HG03571 (cell line): ENCODE measurements around the gene PAX7.

Experiments used
- ATAC-seq: cut with Tn5 transposase; IDR thresholded peaks from one replicate; pipeline ENCODE4 v1.9.1; 2021; ENCODE audit not compliant: unreplicated experiment

PAX7 gene

DNA sequence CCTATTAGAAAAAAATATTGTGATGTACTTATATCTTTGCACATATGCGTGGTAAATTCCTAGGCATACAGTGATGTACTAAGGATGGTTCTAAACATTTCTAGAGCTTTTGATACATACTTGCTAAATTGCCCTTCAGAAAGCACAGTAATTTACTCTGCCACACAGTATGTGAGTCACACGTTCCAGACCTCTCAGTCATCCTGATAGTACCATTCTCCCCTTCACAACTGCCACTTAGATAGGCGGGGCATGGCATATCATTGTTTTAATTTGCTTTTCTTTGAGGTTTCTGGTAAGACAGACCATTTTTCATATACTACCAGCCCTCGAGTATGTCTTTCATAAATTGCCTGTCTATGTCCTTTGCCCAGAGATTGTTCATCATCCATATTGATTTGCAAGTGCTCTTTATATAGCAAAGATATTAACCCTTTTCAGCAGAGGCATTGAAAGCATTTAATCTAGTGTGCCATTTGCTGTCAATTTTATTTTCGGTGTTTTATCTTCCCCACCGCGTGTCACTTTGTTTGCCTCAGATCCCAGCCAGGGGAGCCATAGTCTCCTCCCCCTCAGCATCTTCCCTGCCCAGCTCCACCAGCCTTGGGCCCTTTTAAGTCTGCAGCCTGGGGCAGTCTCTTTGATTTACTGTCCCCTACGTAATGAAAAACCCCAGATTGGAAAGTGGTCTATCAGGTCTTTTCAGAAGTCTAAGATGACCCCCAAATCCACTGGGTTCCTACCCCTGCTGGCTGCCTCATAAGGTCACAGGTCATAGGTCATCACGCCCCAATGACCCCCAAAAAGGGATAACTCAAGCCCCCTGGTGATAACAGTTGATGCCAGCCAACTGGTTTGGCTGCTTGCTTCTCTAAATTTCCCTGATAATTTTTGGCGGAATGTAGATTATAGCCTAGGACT is 11.8 kb upstream of the PAX7 start:
- no peak for ATAC-seq

DNA sequence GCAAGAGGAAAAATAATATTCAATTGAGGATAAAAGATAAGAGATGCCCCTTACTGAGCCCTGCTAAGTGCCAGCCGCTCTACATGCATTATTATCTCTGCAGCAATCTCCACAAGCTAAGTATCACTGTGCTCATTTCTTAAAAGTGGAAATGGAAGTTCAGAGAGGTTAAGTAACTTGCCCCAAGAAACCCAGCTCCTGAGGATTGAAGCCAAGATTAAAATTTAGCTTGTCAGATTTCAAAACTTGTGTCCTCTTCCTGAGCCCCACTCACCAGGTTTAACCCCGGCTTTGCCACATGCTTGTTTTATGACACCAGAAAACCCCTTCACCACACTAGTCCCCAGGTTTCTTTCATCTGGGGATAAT is 11.2 kb upstream of the PAX7 start:
- no peak for ATAC-seq

DNA sequence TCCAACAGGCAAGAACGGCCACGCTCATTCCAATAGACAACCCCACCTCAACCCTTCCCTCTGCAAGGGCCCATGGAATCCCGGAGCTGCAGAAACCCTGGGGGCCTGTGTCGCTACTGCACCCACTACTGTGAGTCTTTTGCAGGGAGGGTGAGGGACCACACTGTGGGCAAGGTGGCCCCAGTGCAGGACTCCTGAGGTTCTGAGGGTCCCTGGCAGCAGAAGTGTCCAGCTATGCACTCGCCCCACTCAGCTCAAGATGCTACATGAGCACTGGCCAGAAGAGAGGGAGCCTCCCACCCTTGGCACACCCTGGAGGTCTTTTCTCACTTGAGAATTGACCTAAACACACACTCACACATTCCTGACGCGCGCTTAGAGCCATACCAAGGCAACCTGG is 2.1 kb upstream of the PAX7 start:
- ATAC-seq = no peak

DNA sequence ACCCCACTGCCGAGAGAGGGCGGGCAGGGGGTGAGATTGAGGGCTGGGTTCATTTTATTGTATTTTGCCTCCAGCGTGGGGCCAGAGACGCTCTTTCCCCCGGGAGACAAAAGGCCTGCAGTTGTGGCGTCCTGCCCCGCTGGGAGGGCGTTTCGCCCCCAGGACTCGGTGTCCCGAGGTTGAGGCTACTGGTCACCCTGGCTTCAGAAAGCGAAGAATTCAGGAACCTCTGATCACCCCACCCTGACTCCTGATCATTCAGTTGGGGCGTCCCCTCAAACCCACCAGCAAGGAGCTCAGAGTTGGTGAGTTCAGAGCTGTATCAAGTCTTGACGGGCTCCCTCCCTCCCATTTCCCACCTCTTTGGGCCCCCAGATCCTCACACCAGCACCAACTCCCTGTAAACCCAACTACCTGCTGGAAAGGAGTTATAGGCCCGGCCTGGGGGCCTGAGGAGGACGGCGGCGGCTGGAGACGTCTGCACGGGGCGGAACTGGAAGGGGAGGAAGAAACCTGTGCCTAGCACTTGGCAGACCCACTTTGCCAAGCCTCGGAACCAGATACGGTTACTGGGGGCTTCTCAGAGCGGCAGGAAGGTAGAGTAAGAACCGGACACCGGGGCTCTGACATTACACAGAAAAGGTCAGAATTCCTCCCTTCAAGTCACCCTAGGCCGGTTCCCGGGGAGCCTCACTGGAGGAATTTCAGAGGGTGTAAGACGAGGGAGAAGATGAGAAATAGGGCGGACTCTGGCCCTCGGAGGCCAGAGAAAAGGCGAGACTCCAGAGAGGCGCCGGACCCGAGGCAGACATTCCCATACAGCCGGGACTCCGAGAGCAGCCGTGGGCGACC is 761 bp upstream of the PAX7 start:
- ATAC-seq = no peak

DNA sequence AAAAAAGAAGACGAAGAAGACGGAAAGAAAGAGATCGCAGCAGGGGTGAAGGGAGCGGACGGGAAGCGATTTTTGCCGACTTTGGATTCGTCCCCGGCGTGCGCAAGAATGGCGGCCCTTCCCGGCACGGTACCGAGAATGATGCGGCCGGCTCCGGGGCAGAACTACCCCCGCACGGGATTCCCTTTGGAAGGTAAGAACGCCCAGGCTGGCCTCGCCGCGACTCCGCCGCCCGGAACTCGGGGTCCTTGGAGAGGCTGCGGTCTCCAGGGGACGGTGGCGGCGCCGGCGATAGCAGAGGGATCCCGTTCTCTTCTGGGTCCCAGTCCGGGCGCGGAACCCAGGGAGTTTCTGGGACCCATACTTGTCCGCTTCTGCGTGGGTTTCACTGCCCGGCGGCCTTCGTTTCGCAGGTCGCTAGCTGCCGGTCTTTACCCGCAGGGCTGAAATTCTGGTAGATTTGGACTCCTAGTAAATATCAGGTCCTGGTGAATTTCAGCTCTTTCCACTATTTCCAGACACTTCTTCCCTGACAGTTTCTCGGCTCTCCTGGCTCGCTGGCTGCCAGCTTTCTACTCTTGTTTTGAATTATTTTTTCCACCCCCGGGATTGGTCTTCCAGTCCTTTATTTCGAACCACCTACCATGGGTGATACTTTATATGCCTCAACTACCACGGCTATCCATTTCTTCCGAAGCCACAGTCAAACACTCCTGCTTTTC is 1.0 kb downstream of the PAX7 start:
- no peak for ATAC-seq

DNA sequence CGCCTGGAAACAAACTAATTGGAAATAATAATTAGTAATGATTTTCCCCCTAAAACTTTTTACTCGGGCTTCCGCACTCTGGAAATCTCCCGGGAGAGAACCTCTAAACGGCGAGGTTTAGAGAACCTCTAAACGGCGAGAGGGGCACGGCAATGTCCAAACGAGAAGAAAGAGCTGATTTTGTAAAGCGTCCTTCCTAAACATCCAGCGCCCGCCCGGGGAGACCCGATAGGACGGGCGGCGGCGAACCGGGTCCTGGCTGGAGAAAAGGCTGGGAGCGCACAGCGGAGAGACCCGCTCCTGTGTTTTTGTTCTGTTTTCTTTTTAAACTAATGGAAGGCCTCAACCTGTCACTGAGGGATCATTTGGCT is 1.6 kb downstream of the PAX7 start:
- no peak for ATAC-seq

DNA sequence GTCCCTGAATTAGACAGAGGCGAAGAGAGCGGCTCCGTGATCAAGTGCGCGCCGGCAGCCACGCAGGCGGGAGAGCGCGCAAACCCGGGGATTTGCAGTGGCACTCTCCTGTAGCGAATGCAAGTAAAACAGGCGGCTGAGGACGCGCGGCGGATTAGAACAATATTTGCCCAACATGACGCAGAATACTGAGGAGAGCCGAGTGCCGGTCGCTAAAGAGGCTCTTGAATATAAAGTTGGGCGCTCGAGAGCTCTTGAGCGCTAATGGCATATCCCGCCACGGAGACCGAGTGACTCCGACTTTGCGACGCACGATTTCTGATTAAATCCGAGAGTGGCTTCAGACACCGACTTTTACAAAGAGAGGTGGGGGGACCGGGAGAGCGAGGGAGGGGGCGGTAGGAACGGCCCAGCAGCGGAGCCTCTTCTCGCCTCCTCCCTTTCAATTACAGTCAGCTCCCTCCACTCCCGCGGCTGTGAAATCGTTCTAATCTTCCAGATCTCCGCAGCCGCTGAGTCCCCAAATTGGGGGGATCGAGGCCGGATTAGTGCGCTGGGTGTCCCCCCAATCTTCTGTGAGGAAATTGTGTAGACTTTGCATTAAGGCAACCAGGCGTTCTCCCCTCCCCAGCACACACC is 2.3 kb downstream of the PAX7 start:
- ATAC-seq = no peak

DNA sequence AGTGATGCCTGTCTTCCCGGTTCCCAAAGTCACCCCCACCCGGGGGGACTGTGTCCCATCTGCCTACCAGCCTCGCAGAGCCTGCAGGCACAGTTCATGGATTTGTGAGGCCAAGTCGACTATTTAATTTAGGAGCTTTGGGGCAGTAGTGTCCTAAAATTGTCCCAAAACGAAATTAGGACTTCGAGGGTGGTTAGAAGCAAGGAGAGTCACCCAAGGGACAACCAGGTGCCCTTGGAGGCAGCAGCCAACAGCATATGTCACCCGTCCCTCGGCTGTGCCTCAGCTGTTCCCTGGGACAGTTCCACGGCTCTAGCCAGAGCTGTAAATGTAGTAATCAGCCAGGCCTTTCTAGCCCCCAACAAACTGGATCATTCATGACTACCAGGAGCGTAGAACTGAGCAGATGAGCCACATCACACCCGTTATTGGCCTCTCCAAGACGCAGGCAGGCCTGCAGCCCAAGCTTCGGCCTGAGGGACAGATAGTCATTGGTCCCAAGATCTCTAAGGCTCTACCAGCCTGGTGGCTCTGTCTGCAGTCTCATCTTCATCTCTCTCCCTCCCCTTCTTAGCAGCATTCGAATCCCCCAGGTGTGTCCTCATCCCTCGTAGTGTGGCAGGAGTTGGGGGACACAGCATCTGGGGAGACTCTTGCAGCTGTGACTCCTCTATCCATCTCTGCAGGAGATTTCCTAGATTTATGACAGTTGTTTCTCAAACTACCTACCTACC is 2.9 kb downstream of the PAX7 start:
- ATAC-seq = no peak

DNA sequence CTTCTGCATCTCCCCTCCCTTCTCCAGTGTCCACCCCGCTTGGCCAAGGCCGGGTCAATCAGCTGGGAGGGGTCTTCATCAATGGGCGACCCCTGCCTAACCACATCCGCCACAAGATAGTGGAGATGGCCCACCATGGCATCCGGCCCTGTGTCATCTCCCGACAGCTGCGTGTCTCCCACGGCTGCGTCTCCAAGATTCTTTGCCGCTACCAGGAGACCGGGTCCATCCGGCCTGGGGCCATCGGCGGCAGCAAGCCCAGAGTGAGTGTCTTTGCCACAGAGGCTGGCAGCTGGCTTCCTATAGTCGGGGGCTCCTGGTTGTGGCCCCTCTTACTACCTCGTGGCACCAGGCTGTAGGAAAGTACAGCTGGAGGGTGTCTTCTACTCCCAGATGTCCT is 3.6 kb downstream of the PAX7 start:
- no peak for ATAC-seq

DNA sequence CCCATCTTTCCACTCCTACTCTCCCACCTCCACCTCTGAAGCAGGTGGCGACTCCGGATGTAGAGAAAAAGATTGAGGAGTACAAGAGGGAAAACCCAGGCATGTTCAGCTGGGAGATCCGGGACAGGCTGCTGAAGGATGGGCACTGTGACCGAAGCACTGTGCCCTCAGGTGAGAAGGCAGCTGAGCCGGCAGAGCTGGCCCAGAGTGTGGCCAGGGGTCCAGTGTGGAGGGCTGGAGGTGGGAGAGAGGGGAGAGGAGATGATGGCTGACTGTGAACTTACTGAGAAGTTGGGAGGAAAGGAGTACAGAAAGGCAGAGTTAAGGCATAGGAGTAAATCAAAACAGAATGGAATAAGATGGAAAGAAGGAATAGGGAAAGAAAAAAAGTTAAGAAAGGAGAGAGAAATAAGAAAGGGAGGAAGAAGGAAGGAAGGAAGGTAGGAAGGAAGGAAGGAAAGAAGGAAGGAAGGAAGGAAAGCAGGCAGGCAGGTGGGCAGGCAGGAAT is 4.5 kb downstream of the PAX7 start:
- no peak for ATAC-seq

DNA sequence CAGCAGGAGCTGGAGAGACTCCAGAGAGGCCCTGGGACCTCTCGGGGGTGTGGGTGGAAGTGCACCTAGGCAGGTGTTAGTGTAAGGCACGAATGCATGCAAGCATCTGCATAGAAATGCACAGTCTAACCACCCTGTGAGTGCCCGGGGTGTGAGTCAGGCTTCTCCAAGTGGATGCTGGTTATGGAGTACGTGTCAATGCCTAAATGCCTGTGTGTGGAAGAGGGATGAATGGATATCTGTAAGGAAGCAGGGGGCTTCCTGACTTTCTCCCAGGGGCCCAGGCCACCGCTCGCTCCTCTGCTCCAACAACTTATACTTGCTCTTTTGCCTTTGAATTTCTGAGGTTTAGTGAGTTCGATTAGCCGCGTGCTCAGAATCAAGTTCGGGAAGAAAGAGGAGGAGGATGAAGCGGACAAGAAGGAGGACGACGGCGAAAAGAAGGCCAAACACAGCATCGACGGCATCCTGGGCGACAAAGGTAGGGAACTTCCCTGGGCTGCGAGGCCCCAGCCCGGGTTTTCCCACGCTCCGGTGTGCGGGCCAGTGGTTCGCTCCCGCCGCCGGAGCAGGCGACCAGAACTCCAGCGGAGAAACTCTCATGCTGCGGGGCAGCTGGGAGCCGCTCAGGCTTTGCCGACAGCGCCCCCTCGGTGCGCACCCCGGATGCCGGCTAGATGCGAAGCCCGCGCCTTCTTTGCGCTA is 5.4 kb downstream of the PAX7 start:
- ATAC-seq = no peak

DNA sequence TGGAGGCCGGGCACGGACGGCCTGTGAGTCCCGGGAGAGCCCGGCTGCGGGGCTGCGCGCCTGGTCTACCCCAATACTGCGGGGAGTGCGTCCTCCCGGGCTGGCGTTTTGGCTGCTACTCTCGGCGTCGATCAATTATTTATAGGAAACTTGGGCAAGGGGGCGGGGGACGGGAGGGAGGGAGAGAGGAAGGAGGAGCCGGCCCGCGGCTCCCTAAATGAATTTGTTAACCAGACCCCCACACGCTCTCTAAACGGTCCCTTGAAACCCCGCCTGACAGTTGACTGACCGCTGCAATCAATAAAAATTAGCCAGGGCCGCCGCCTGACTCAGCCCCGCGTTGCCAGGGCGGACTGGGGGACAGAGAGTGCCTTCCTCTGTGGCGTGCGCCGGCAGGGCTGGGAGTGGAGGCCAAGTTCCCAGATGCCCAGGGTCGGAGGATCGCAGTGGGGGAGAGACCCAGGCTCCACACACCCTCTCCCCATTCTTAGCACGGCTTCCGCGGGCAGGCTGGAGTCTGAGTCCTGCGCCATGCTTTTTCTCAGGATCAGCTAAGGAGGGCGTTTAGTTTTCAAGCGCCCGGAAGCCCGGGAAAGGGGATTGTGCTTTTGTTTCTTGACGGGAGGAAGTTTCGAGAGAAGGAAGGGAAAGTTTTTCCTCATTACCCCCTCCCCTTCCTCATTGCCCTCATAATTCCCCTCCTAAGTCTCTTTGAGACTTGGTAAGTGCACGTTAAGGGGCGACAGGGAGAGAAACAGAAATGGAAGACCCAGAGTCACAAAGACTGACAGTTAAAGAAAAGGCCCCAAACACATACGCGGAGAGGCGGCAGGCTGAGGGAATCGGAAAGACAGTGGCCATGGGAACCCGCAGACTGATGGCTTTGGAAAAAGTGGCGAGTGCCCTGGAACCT is 6.2 kb downstream of the PAX7 start:
- no peak for ATAC-seq

DNA sequence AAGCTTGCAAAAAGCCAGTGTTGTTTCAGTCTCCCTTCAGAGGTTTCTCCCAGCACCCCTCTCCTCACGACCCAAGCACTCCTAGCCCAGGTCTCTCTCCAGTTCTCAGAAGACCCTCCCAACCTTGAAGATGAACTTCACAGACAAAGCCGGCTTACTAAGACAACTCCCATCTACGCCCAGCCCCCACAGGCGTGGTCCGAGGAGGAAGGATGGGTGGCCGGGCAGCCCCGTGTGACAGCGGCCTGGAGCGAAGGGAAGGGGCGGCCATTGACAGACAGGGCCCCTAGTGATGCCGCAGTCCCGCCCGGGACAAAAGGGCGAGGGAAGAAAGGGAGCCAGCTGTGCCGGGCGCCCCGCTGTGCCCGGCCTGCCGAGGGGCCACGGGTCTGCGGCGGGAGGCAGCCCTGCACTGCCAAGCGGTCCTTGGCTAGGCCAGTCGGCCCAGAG is 6.9 kb downstream of the PAX7 start:
- no peak for ATAC-seq

DNA sequence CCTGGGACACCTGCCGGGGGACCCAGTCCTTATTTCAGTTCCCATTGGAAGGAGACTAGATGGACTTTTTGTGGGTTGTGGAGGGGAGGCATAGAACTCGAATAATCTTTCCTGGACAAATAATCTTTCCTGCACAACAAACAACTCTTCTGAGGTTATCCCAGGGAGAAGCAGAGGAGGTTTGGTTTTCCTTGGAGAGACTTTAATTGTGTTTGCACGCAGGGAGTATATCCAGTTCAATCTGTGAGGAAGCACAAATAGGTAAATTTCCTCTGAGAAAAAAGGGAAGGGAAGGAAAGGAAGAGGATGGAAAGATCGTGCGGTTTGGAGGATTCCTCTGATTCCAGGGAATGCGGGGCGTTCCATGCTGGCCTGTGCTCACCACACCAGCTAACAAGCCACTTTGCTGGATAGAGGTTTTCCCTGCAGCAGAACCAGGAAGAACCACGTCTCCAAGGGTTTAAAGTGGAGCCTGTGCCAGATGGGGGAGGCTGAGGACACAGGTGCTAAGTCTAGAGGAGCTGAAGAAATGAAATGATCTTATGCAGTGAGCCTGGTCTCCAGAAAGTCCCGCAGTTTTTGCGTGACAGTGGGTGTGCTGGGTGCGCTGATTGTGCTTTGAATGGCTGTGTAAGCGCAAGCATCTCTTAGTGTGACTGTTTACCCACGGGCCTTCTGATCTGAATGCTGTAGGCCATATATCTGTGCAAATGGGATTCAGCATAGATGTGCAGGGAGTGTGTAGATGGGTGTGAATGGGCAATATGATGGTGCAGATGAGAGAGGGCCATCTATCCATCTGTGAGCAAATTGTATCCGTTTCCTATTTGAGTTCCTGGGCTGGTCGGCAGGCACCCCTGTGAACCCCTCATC is 7.6 kb downstream of the PAX7 start:
- ATAC-seq = no peak

DNA sequence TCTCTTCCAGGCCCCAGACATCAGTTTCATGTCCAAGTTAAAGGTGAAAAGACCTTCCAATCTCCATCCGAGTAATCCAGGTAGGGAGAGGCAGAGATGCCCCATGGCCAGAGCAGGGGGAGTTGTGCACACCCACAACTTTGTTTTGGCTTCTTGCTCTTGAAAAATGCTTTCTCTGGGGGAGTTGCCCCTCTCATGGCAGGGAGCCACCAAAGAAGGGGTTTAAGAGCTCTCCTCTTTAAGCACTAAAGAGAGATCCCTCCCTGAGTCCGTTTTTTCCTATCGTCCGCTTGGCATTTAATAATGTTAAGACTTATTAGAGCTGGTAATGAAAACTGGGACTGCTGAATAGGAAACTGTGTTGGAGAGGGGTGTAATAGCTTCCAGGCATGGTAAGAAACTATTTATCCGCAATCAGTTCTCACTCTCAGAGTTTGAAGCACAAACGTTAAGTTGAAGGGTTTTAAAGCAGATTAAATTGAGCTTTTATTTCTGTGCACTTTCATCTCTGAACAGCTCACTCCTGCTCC is 8.3 kb downstream of the PAX7 start:
- ATAC-seq = no peak

DNA sequence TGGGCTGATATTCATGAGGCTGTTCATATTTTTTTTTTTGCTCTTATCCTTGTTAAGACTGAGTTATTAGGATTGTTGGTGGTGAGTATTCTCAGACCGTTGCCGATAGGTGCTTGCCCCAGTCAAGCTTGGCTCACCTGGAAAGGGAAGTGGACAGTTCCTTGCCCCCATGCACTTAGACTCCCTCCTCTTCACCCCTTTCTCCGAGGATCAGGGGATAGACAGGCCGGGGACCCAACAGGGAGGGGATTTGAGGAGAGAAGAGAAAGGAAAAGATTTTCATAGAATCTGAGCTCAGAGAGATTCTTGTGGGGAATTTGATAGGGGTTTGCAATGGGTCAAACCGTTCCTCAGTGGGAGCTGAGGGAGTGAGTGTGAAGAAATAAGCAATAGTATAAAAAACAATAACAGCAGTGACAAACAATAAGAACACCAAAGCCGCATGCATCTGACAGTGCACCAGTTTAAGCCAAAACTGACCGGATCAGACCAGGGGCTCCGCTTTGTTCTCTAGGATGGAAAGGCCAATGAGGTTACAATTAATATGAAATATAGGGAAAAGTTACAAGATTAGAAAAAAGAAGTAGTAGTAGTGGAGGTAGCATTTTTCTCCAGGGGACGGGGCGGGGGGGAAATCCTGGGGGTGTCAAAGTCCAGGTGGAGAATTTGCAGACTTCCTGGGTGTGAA is 8.9 kb downstream of the PAX7 start:
- no peak for ATAC-seq
